ENCODE results near the gene ATPAF2.

Gene ATPAF2

DNA sequence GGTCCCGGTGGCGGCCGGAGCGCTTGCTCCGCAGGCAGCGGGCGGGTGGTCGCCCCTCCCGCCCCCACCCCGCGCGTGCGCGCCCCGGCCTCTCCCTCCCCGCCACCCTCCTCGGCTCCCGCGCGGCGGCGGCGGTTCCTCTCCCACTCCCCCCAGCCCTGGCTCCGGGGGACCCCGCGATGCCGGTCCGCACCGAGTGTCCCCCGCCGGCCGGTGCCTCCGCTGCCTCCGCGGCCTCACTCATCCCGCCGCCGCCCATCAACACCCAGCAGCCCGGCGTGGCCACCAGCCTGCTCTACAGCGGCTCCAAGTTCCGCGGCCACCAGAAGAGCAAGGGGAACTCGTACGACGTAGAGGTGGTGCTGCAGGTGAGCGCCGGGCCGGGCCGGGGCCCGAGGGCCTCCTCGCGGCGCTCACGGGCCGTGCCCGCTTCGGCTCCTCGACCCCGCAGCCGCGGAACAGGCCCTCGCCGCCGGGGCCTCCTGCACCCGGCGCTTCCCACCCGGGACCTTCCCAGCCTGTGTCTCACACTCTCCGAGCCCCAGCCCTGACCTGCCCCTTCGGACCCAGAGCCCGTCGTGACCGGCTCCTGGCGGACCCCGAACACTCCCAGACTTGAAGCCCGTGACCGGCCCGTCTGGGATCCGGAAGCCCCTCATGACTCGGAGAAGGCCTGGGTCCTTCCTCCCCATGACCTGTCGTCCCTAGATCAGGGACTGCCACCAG lies 730 bp upstream of the ATPAF2 start:
- no peak for DNase-seq (ENCODE audit: low read depth)

DNA sequence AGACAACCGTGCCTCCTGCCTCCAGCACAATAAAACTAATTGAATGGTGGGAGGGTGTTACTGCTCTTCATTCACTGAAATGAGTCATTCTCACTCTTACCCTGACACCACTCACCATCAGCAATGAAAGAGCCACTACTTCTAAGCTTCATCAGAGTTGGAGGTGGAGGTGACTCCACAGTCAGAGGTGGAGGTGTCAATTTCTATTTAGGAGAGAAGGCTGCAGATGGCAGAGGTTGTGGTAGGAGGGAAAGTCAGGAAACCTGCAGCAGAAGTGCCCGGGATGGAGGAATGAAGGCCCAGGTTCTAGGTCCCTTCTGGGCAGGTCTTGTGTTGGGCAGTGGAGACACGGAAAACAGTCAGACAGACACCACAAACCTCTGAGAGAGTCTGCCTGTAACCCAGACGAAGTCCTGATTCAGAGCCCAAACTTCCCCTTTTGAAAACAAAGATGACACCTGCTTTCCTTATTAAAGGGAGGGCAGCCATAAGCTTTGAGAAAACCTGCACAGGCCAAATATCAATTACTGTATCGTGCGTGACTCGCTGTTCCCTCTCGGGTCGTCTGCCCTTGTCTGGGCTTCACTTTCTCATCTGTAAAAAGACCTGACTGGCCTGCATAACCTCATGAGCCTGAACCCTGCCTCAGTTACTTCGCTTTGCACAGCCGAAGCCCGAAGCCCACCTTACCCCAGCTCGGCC lies 668 bp downstream of the ATPAF2 start:
- no peak for DNase-seq (ENCODE audit: low read depth)

DNA sequence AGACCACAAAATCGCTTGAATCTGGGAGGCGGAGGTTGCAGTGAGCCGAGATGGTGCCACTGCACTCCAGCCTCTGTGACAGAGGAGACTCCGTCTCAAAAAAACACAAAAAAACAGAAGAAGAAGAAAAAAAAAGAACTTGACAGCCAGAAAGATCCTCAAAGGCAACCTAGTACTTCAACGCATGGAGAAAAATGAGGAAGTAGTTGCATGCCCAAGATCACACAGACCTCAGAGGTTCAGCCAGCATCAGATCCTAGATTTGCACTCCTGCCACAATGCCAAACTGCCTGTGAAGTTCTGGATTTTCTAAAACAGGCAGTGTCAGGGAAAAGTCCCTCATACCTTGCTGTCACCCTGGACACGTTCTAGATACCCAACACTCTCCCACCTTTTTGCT lies 1.5 kb downstream of the ATPAF2 start:
- DNase-seq (ENCODE audit: low read depth): no peak

DNA sequence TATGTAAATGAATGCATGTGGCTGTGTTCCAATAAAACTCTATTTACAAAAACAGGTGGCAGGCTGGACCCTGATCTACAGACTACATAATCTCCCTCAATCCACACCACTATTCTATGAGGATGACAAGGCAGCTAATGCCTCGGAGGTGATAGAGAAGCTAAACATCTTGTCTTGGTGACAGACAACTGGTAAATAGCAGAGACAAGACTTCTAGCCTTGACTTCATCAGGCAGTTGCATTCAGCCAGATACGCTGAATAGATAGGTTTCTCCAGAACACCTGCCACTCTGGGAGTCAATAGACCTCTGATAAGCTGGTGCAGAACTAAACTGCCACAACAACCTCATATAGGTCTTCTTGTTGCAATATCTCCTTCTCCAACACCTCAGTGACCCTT lies 3.3 kb downstream of the ATPAF2 start:
- DNase-seq (ENCODE audit: low read depth): no peak

DNA sequence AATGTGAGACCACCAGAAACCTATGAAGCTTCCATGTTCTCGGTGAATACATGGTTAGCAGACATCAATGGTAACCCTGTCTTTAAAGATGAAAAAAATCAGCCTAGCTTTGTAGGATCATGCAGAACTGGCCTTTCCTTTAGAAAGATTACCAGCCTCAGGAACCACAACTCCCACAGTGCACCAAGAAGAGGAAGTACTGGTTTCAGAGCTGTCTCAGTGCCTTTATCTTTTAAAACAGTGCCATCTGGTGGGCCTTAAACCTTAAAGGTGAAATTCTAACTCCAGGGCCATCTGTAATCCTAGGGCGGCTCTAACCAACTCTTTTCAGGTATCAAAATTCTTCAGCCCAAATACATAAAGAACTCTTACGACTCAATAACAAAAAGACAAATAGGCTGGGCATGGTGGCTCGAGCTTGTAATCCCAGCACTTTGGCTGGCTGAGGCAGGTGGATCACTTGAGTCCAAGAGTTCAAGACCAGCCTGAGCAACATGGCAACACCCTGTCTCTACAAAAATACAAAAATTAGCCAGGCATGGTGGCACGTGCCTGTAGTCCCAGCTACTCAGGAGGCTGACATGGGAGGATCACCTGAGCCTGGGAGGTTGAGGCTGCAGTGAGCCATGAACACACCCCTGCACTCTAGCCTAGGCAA lies 5.4 kb downstream of the ATPAF2 start:
- peak; percentile 87 for DNase-seq (ENCODE audit: low read depth)

DNA sequence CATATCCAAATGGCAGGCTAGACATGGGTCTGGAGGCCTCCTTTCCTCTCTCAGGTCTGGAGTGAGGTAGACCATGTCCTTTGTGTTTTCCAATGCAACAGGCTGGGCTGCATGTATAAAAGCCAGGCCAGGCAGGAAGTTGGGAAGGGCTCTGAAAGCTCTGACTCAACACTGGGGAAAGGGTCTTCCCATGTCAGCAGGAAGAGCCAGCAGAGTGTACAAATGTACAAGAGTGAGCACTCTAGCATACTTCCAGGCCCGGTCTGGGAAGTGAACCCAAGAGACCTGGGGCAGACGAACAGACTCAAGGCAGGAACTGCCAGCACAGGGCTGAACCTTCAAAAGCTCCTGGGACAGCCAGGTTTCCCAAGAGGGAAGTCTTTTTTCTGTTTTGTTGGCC lies 7.0 kb downstream of the ATPAF2 start:
- no peak for DNase-seq (ENCODE audit: low read depth)

DNA sequence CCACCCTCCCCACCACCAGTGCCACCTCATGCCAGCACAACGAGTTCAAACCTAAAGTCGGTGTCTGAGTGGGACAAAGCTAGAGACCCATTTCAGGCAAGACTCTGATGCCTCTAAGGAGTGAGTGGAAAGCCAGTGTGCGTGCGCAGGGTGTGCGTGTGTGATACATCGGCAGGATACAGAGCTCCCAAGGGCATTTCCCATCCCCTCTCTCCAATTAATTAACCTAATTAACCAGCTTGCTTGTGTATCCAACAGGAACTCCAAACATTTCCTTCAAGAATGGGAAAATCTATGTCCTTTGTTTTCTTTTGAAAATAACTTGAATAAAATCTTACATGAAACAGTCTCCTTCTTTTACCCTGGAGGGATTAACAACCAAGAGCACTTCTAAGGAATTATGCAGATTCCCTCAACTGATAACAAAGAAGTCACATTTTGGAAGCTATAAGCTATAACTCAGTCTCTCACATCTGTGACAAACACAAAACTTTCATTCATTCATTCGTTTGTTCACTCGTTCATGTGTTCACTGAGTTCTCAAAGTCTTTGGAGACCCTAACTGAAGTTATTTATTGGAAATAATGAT lies 9.9 kb downstream of the ATPAF2 start:
- no peak for DNase-seq (ENCODE audit: low read depth)

DNA sequence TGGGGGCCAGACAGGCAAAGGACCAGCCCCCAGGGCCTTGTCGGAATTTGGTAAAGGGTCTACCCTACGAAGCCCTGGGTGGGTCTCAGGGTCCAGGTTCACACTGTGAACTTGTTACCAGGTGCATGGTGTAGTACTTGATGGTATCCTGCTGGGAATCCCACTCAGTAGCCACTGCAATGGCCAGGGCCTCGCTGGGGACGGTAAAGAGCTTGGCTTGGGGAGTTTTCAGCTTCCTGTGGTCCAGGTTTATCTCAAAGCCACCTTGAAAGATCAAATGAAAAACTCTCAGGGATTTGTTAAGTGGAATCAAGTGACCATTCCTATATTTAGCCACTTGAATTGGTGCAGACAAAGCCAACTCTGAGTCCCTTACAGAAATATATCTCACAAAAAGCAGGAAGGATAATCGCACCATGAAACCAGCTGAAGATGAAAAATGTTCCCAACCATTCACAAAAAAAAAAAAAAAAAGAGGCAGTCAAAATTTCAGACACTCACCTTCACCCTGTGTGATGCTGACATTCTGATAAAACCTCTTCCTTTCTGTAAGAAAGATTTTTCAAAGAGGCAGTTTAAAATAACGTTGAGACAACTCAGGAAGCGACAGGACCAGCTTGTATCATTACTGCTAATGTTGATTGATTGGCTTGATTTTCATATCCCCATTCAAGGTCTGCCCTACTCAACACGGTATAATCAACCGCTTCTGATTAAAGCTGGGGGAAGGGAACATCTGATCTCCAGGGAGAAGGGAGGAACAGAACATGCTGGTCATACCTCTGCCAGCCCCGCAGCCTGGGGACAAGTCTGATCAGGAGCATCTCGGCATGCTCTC lies 10.6 kb downstream of the ATPAF2 start:
- no peak for DNase-seq (ENCODE audit: low read depth)

DNA sequence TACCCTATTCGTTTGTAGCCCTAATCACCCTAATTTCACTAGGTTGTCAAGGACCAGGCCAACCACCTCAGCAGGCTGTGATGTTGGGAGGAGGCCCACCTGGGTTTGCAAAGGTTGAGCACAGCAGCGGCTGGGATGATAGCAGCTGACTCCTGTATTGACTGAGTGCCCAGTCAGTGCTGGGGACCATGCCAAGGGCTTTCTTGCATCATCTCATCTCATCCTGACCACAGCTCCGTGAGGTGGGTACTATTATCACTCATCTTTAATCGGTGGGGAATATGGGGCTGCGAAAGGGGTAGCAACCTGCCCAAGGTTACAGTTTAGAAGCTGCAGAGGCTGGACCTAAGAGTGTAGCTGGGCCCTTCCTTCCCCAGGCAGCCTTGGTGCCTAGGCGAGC lies 11.7 kb downstream of the ATPAF2 start:
- DNase-seq (ENCODE audit: low read depth): no peak

DNA sequence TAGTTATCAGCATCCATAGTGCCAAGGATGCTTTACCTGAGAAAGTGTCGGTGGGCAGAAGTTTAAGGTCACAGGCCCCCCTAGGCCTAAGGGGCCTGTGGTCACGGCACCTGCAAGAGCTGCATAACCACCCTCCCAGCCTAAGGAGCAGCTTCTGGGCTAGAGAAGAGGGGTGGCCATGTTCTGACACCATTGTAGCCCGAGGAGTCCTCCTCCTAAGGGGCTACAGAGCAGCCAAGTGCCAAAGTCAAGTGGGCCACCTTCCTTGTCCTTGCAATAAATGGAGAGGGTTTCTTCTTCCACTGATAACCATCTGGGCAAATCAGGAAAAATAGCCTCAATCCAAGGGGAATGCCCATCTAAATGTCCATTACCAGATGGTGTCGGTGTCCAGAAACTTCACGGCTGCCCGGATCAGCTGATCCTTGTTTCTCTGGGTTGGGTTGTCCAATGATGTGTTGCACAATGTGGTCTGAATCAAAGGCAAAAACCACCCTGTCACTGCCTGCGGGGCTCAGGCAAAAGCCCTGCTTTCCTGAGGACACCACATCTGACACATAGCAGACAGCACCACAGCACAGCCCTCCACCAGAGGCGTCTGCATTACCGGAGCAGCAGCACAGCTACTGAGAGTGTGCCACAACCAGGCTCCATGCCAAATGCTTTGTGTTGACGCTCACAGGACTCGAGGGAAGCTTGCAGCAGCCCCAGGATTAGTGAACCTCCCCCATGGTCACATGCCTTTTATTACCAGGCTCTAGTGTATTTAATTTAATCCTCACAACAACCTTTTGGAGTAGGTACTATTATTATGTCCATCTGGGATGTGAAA lies 12.8 kb downstream of the ATPAF2 start:
- peak; percentile 37 for DNase-seq (ENCODE audit: low read depth)

DNA sequence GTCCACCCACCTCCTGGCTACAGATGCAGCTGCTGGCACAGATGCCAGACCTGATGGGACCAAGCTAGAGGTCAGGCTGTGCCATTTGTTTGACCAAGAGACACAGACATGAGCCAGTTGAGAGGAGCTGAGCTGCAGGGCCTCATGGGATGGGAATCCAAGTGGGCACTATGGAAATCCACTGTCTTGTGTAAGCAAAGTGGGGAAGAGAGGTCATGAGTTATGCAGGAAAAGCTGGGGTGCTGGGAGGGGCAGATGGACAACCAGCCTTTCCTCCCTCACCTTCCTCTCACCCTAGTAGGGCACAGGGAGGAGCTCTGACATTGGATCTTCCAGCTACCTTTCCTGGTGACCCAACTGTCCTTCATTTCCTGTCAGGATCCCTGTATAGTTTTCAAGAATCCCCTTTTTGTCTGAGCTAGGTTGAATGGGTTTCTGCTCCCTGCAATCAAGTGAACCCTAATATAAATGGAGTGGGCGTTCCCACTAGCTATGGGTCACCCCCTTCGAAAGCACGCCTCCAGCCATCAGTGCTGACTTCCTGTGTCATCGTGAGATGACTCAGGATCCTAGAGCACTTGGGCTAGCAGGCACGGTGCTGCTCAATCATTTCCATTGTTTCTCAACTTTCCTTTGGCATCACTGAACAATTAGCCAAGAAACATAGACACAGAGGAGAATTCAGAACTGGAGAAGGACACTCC lies 13.6 kb downstream of the ATPAF2 start:
- DNase-seq (ENCODE audit: low read depth): no peak

DNA sequence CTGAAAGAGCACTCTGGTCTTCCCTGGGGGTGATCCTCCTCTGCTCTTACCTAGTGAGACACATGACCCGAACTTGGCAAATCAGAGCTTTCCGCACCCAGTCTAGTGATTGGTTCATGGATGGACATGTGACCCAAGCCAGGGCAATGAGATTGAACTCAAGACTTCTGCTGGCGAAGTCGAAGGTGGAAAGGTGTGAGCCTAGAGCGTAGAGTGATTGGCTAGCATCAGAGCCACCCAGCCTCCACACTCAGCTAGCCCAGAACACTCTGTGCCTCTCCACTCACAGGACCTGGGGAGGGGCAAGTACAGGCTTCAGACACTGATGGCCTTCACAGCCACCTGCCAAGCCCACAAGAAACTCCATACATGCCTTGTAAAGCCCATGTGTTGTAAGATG lies 17.6 kb downstream of the ATPAF2 start:
- no peak for DNase-seq (ENCODE audit: low read depth)

DNA sequence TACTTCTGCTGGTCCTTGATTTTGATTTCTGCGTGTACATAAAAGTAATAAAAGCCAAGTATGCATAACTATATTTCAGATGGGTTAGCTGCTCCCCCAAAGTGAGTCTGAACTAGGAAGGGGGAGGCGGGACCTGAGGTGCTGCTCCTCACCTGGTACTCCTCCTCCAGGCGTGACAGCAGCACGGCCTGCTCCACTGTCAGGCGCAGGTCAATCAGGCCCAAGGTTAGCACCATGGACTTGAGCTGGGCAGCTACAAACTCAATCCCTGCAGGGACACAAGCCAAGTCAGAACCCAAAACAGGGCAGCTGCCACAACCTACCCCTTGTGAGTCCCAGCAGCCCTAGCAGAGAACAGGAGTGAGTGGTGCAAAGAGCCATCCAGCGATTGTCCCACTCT lies 18.0 kb downstream of the ATPAF2 start:
- no peak for DNase-seq (ENCODE audit: low read depth)

DNA sequence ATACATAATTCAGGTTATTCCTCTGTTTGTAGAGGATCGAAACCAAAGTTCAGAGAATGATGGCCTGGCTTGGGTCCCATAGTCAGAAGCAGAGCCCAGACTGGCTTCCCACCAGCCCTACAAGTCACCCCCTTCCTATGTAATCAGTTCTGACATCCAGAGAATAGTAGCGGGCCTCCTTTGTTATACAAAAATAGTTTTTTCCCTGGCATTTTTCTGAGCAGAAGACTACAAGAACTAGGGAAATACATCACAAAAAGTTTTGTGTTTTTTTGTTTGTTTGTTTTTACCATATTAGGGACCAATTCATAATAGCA lies 19.2 kb downstream of the ATPAF2 start:
- no peak for DNase-seq (ENCODE audit: low read depth)

DNA sequence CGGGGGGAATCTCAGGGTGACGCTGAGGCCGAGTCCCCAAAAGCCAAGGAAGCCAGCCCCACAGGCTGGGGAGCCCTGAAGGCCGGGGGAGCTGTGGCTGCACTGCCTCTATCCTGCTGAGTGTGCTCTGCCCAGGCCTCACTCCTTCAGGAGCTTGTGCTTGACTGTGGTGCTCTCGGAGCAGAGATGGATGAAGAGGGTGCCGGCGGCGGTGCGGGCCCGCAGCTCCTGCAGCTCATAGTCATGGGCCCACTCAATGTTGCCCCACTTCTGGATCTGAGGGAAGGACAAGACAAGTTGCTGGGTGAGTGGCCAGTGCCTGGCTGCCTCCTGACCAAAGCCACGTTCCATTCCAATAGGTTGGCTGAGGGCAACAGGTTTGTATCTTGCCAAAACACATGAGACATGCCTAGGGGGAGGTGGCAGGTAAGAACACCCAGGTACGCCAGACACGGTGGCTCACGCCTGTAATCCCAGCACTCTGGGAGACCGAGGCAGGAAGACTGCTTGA lies 20.5 kb downstream of the ATPAF2 start:
- DNase-seq (ENCODE audit: low read depth): no peak

DNA sequence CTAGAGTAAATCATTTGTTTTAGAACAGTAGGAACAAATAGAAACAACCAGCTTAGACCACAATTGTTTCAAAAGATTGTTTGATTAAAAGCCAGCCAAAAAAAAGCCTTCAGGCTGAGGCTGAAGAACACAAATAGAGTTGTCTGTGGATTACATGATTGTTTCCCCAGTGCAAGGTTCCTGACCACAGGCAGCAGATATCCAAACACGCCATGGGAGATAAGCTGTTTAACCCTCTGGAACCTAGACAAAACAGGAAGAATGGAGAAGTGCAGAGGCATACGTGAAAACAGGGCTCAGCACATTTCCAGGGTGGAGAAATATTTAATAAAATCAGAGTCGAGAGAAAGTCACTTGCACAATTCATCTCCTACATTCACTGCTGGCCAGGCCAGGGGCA lies 21.0 kb downstream of the ATPAF2 start:
- DNase-seq (ENCODE audit: low read depth): no peak

DNA sequence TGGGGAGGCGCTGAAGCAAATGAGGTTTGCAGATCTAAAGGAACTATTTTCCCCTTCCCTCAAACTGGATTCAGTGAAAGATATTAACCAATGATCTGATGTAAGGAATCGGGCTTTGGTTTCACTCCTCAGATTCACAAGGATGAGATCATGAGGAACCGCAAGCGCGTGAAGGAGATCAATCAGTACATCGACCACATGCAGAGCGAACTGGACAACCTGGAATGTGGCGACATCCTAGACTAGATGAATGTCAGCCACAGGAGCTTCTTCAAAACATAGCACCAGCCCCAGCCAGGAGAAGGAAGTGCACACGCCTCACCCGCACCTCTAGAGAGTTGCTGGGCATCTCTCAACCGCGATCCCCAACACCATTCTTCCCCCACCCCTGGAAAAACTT lies 22.5 kb downstream of the ATPAF2 start:
- no peak for DNase-seq (ENCODE audit: low read depth)

DNA sequence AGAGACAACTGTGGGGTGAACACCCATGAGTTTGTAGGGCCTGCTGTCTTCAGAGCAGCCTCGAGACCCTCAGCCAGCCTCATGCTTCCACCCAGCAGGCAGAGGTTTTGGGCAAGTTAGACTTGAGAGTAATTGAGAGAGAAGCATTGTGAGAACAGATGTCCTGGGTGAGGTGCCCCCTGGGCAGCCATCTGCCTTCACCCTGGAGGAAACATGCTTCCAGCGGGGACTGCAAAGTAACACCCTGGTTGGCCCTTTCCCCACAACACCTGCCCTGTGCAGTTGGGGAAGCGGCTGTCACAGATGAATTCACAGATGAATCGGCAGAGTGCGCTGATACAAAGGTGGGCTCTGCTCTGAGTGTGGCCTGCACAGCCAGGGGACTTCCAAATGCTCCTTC lies 23.4 kb downstream of the ATPAF2 start:
- DNase-seq (ENCODE audit: low read depth): no peak

DNA sequence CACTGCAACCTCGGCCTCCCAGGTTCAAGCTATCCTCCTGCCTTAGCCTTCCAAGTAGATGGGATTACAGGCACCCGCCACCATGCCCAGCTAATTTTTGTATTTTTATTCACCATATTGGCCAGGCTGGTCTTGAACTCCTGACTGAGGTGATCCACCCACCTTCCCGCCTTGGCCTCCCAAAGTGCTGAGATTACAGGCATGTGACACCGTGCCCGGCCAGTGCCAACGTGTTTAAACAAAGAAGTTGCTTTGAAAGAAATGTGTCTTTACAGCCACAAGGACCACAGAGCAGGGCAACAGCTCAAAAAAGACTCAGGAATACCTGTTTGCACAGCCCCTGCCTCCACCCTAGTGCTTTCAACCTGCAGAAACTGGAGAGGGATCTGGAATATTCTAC lies 25.0 kb downstream of the ATPAF2 start:
- DNase-seq (ENCODE audit: low read depth): no peak

DNA sequence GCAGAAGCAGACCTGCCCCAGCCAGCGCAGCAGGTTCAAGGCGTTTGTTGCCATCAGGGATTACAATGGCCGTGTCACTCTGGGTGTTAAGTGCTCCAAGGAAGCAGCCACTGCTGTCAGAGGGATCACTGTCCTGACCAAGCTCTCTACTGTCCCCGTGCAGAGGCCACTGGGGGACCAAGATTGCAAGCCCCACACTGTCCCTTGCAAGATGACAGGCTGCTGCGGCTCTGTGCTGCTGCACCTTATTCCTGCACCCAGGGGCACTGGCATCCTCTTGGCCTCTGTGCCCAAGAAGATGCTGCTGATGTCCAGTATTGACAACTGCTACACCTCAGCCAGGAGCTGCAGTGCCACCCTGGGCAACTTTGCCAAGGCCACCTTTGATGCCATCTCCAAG lies 27.7 kb downstream of the ATPAF2 start:
- DNase-seq (ENCODE audit: low read depth): no peak
